Measurements from ENCODE around the gene CNN3.

Gene CNN3

GRCh38 chr1:94934551-94934950, 7.6 kb upstream of the CNN3 start:
- H3K4me1 ChIP-seq (ENCODE audit: control insufficient read depth, insufficient read depth, low read length) = peaks cover 5% of the 10 kb centered on the region
- peaks cover 4 to 8% of the 10 kb centered on the region in 2 donors for H3K36me3 ChIP-seq (ENCODE audit: control insufficient read depth in 2 of 2, insufficient read depth in 2 of 2, low read length in 2 of 2)
- H3K27me3 ChIP-seq (ENCODE audit: control insufficient read depth in 1 of 2, insufficient read depth in 2 of 2, low read length in 2 of 2) = no peaks in the 10 kb centered on the region
- H3K9me3 ChIP-seq (ENCODE audit: control insufficient read depth in 2 of 2, low read length in 2 of 2) = no peaks in the 10 kb centered on the region
- H3K4me3 ChIP-seq (ENCODE audit: low read length in 2 of 2) = no peak overlapping the region
- H3K27ac ChIP-seq (ENCODE audit: low read length) = no peak overlapping the region
- H3K9ac ChIP-seq (ENCODE audit: low read length in 2 of 2) = no peak overlapping the region

GRCh38 chr1:94931254-94931841, 4.4 kb upstream of the CNN3 start:
- peaks cover 4 to 8% of the 10 kb centered on the region in 2 donors for H3K36me3 ChIP-seq (ENCODE audit: control insufficient read depth in 2 of 2, insufficient read depth in 2 of 2, low read length in 2 of 2)
- no peaks in the 10 kb centered on the region for H3K9me3 ChIP-seq (ENCODE audit: control insufficient read depth in 2 of 2, low read length in 2 of 2)
- no peak overlapping the region for H3K9ac ChIP-seq (ENCODE audit: low read length in 2 of 2)
- H3K27ac ChIP-seq (ENCODE audit: low read length) = no peak overlapping the region
- H3K4me3 ChIP-seq (ENCODE audit: low read length in 2 of 2) = no peak overlapping the region
- peaks cover 18% of the 10 kb centered on the region for H3K4me1 ChIP-seq (ENCODE audit: control insufficient read depth, insufficient read depth, low read length)
- H3K27me3 ChIP-seq (ENCODE audit: control insufficient read depth in 1 of 2, insufficient read depth in 2 of 2, low read length in 2 of 2) = no peaks in the 10 kb centered on the region

DNA sequence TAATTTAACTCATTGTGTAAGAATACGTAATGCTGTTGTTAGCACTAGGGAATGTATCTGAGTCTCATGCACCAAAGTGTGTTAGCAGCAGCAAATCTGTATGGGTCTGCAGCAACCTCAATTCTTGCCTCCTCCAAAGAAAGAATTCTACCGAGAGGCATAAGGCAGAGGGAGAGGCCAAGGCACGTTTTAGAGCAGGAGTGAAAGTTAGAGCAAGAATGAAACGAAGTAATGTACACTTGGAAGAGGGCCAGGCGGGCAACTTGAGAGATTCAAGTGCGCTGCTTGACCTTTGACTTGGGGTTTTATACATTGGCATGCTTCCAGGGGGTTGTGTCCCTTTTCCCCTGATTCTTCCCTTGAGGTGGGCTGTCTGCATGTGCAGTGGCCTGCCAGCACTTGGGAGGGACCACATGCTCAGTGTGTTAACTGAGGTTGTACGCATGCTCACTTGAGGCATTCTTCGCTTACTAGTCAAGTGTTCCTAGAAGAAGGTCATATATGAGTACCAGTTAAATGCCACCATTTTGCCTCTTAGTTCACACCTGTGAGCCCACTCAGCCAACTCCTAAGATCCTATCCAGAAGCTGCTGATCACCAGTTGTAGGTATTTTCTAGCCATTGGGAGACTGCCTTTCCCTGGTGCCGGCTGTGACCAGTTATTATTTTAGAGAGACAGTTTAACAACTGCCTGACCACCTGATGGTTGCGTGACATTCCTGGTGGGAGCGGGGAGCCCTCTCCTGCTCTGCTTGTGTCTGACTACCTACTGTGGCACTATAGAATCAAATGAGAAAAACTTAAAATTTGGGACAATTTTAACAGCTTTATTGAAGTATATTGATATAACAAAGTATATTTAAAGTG, 2.7 kb upstream of the CNN3 start:
- Histone ChIP-seq H3K36me3 (ENCODE audit: control insufficient read depth in 2 of 2, insufficient read depth in 2 of 2, low read length in 2 of 2) (peaks cover 4 to 8% of the 10 kb centered on the region in 2 donors), H3K9me3 (ENCODE audit: control insufficient read depth in 2 of 2, low read length in 2 of 2) (no peaks in the 10 kb centered on the region), H3K4me1 (ENCODE audit: control insufficient read depth, insufficient read depth, low read length) (peaks cover 23% of the 10 kb centered on the region), H3K9ac (ENCODE audit: low read length in 2 of 2) (peak overlapping the region in 1 of 2 donors; percentile 37), H3K27me3 (ENCODE audit: control insufficient read depth in 1 of 2, insufficient read depth in 2 of 2, low read length in 2 of 2) (no peaks in the 10 kb centered on the region), H3K27ac (ENCODE audit: low read length) (peak overlapping the region; percentile 37), H3K4me3 (ENCODE audit: low read length in 2 of 2) (peak overlapping the region; percentile 87 to 92)

- peaks cover 3 to 7% of the 10 kb centered on the region in 2 donors for H3K36me3 ChIP-seq (ENCODE audit: control insufficient read depth in 2 of 2, insufficient read depth in 2 of 2, low read length in 2 of 2)
- H3K9me3 ChIP-seq (ENCODE audit: control insufficient read depth in 2 of 2, low read length in 2 of 2) = no peaks in the 10 kb centered on the region
- H3K27ac ChIP-seq (ENCODE audit: low read length) = peak overlapping the region; percentile 95
- peaks cover 32% of the 10 kb centered on the region for H3K4me1 ChIP-seq (ENCODE audit: control insufficient read depth, insufficient read depth, low read length)
- peak overlapping the region; percentile 89 to 90 for H3K9ac ChIP-seq (ENCODE audit: low read length in 2 of 2)
- H3K27me3 ChIP-seq (ENCODE audit: control insufficient read depth in 1 of 2, insufficient read depth in 2 of 2, low read length in 2 of 2) = no peaks in the 10 kb centered on the region
- H3K4me3 ChIP-seq (ENCODE audit: low read length in 2 of 2) = peak overlapping the region; percentile 87 to 92
These were observed 1.5 kb upstream of the CNN3 start for GRCh38 chr1:94928293-94928939.

- no peaks in the 10 kb centered on the region for H3K36me3 ChIP-seq (ENCODE audit: control insufficient read depth in 2 of 2, insufficient read depth in 2 of 2, low read length in 2 of 2)
- H3K9ac ChIP-seq (ENCODE audit: low read length in 2 of 2) = peak overlapping the region; percentile 89 to 90
- peak overlapping the region; percentile 95 for H3K27ac ChIP-seq (ENCODE audit: low read length)
- H3K27me3 ChIP-seq (ENCODE audit: control insufficient read depth in 1 of 2, insufficient read depth in 2 of 2, low read length in 2 of 2) = no peaks in the 10 kb centered on the region
- peaks cover 38% of the 10 kb centered on the region for H3K4me1 ChIP-seq (ENCODE audit: control insufficient read depth, insufficient read depth, low read length)
- no peaks in the 10 kb centered on the region for H3K9me3 ChIP-seq (ENCODE audit: control insufficient read depth in 2 of 2, low read length in 2 of 2)
- H3K4me3 ChIP-seq (ENCODE audit: low read length in 2 of 2) = peak overlapping the region; percentile 87 to 92
These were observed 680 bp upstream of the CNN3 start for GRCh38 chr1:94927405-94928175.

DNA sequence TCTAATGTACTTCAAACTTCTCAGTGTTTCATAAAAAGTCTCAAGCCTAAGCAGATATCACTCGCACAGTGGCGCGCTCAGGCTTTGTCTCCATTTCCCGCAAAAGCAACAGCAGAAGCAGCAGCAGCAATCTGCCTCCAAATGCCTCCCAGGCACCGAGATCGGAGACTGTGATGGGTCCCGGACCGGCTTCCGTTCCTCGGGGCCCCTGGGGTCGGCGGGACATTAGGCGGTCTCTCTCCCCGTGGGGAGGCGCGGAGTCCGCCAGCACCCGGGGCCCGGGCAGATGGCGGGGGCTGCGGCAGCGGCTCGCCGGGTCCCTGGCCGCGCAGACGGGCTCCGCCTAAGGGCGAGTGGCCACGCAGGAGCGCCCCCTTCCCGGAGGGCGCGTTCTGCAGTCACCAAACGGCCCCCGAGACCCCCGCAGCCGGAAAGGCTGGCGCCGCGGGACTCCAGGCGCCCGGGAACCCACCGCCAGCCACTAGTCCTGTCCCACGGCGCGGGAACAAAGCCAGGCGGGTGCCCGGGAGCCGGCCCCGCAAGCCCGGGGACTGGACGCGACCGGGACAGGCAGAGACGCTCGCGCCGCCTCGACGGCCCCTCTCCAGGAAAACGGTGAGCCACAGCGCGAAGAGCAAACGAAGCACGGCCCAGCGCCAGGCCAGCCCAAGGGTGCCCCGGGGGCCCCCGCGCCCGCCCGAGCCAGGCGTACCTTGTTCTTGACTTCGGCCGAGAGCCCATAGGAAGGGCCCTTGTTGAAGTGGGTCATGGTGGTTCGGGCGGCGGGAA, 590 bp downstream of the CNN3 start:
- no peaks in the 10 kb centered on the region for H3K9me3 ChIP-seq (ENCODE audit: control insufficient read depth in 2 of 2, low read length in 2 of 2)
- no peaks in the 10 kb centered on the region for H3K27me3 ChIP-seq (ENCODE audit: control insufficient read depth in 1 of 2, insufficient read depth in 2 of 2, low read length in 2 of 2)
- H3K27ac ChIP-seq (ENCODE audit: low read length) = peak overlapping the region; percentile 95
- H3K4me1 ChIP-seq (ENCODE audit: control insufficient read depth, insufficient read depth, low read length) = peaks cover 41% of the 10 kb centered on the region
- no peaks in the 10 kb centered on the region for H3K36me3 ChIP-seq (ENCODE audit: control insufficient read depth in 2 of 2, insufficient read depth in 2 of 2, low read length in 2 of 2)
- H3K4me3 ChIP-seq (ENCODE audit: low read length in 2 of 2) = peak overlapping the region; percentile 92 to 95
- peak overlapping the region; percentile 96 to 98 for H3K9ac ChIP-seq (ENCODE audit: low read length in 2 of 2)

- Histone ChIP-seq H3K9me3 (ENCODE audit: control insufficient read depth in 2 of 2, low read length in 2 of 2) (no peaks in the 10 kb centered on the region), H3K27me3 (ENCODE audit: control insufficient read depth in 1 of 2, insufficient read depth in 2 of 2, low read length in 2 of 2) (no peaks in the 10 kb centered on the region), H3K4me1 (ENCODE audit: control insufficient read depth, insufficient read depth, low read length) (peaks cover 41% of the 10 kb centered on the region), H3K27ac (ENCODE audit: low read length) (peak overlapping the region; percentile 95), H3K4me3 (ENCODE audit: low read length in 2 of 2) (peak overlapping the region; percentile 92 to 95), H3K9ac (ENCODE audit: low read length in 2 of 2) (peak overlapping the region; percentile 96 to 98), H3K36me3 (ENCODE audit: control insufficient read depth in 2 of 2, insufficient read depth in 2 of 2, low read length in 2 of 2) (no peaks in the 10 kb centered on the region)
These were observed 1.3 kb downstream of the CNN3 start for GRCh38 chr1:94925561-94926125.

- Histone ChIP-seq H3K27ac (ENCODE audit: low read length) (peak overlapping the region; percentile 95), H3K4me3 (ENCODE audit: low read length in 2 of 2) (peak overlapping the region; percentile 92 to 95), H3K9me3 (ENCODE audit: control insufficient read depth in 2 of 2, low read length in 2 of 2) (no peaks in the 10 kb centered on the region), H3K27me3 (ENCODE audit: control insufficient read depth in 1 of 2, insufficient read depth in 2 of 2, low read length in 2 of 2) (no peaks in the 10 kb centered on the region), H3K36me3 (ENCODE audit: control insufficient read depth in 2 of 2, insufficient read depth in 2 of 2, low read length in 2 of 2) (no peaks in the 10 kb centered on the region), H3K9ac (ENCODE audit: low read length in 2 of 2) (peak overlapping the region; percentile 96 to 98), H3K4me1 (ENCODE audit: control insufficient read depth, insufficient read depth, low read length) (peaks cover 41% of the 10 kb centered on the region)
These were observed 1.9 kb downstream of the CNN3 start for GRCh38 chr1:94925004-94925403.

- Histone ChIP-seq H3K27ac (ENCODE audit: low read length) (peak overlapping the region; percentile 55), H3K27me3 (ENCODE audit: control insufficient read depth in 1 of 2, insufficient read depth in 2 of 2, low read length in 2 of 2) (no peaks in the 10 kb centered on the region), H3K9ac (ENCODE audit: low read length in 2 of 2) (no peak overlapping the region), H3K36me3 (ENCODE audit: control insufficient read depth in 2 of 2, insufficient read depth in 2 of 2, low read length in 2 of 2) (no peaks in the 10 kb centered on the region), H3K9me3 (ENCODE audit: control insufficient read depth in 2 of 2, low read length in 2 of 2) (no peaks in the 10 kb centered on the region), H3K4me3 (ENCODE audit: low read length in 2 of 2) (peak overlapping the region; percentile 33 to 55), H3K4me1 (ENCODE audit: control insufficient read depth, insufficient read depth, low read length) (peaks cover 38% of the 10 kb centered on the region)
These were observed 4.1 kb downstream of the CNN3 start for GRCh38 chr1:94922761-94923331.
